ENCODE data around the gene TRMT2A.
A peak's percentile ranks its signal among the peaks of the same experiment; 100 is the strongest.

DNA sequence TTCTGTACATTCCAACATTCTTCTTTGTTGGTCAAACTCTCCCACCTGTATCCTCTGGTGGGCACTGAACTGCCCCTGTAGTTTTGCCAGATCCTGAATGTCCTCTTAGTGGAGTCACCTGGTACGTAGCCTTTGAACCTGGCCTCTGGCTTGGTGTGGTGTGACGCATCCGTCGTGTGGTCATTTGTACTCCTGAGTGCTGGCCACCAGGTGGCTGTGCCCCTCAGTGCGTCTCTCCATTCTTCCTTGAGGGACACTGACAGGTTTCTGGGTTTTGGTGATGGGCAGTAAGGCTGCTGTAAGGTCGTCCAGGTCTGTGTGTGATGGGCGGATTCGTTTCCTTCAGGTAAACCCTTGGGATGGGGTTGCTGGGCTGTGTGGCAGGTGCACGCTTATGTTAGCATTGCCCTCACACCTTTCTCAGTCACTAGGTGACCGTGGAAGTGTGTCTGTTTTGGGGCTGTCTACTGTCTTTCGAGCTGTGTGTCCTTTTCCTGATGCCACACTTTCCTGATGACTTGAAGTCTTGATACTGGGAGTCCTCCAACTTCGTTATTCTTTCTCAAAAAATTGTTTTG, 14.7 kb downstream of the TRMT2A start:
- TF ChIP-seq, protein P1, sequence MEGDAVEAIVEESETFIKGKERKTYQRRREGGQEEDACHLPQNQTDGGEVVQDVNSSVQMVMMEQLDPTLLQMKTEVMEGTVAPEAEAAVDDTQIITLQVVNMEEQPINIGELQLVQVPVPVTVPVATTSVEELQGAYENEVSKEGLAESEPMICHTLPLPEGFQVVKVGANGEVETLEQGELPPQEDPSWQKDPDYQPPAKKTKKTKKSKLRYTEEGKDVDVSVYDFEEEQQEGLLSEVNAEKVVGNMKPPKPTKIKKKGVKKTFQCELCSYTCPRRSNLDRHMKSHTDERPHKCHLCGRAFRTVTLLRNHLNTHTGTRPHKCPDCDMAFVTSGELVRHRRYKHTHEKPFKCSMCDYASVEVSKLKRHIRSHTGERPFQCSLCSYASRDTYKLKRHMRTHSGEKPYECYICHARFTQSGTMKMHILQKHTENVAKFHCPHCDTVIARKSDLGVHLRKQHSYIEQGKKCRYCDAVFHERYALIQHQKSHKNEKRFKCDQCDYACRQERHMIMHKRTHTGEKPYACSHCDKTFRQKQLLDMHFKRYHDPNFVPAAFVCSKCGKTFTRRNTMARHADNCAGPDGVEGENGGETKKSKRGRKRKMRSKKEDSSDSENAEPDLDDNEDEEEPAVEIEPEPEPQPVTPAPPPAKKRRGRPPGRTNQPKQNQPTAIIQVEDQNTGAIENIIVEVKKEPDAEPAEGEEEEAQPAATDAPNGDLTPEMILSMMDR (tag by site-specific recombination; IDR thresholded peaks at IDR 0.05): peak; percentile 27; the same call in 1 of the 2 replicates
- TF ChIP-seq ZBTB1 (tag by site-specific recombination; IDR thresholded peaks at IDR 0.05) (no peak), ZNF555 (tag by site-specific recombination; conservative IDR thresholded peaks at IDR 0.05) (no peak), ZNF707 (tag by site-specific recombination; IDR thresholded peaks at IDR 0.05) (no peak), ZNF214 (tag by site-specific recombination; IDR thresholded peaks at IDR 0.05; ENCODE audit: borderline replicate concordance) (no peak), ZNF274 (IDR thresholded peaks at IDR 0.05; ENCODE audit: low read length) (no peak), ZNF274 (tag by site-specific recombination; IDR thresholded peaks at IDR 0.05; ENCODE audit: borderline replicate concordance) (no peak), ZNF654 (tag by site-specific recombination; IDR thresholded peaks at IDR 0.05; ENCODE audit: low read depth) (no peak), ZNF292 (tag by site-specific recombination; IDR thresholded peaks at IDR 0.05; ENCODE audit: borderline replicate concordance, low read depth) (no peak), ZNF174 (tag by site-specific recombination; IDR thresholded peaks at IDR 0.05) (no peak)
- TF ChIP-seq, protein P2, sequence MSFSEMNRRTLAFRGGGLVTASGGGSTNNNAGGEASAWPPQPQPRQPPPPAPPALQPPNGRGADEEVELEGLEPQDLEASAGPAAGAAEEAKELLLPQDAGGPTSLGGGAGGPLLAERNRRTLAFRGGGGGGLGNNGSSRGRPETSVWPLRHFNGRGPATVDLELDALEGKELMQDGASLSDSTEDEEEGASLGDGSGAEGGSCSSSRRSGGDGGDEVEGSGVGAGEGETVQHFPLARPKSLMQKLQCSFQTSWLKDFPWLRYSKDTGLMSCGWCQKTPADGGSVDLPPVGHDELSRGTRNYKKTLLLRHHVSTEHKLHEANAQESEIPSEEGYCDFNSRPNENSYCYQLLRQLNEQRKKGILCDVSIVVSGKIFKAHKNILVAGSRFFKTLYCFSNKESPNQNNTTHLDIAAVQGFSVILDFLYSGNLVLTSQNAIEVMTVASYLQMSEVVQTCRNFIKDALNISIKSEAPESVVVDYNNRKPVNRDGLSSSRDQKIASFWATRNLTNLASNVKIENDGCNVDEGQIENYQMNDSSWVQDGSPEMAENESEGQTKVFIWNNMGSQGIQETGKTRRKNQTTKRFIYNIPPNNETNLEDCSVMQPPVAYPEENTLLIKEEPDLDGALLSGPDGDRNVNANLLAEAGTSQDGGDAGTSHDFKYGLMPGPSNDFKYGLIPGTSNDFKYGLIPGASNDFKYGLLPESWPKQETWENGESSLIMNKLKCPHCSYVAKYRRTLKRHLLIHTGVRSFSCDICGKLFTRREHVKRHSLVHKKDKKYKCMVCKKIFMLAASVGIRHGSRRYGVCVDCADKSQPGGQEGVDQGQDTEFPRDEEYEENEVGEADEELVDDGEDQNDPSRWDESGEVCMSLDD (tag by site-specific recombination; IDR thresholded peaks at IDR 0.05): no peak
- TF ChIP-seq, protein P3, sequence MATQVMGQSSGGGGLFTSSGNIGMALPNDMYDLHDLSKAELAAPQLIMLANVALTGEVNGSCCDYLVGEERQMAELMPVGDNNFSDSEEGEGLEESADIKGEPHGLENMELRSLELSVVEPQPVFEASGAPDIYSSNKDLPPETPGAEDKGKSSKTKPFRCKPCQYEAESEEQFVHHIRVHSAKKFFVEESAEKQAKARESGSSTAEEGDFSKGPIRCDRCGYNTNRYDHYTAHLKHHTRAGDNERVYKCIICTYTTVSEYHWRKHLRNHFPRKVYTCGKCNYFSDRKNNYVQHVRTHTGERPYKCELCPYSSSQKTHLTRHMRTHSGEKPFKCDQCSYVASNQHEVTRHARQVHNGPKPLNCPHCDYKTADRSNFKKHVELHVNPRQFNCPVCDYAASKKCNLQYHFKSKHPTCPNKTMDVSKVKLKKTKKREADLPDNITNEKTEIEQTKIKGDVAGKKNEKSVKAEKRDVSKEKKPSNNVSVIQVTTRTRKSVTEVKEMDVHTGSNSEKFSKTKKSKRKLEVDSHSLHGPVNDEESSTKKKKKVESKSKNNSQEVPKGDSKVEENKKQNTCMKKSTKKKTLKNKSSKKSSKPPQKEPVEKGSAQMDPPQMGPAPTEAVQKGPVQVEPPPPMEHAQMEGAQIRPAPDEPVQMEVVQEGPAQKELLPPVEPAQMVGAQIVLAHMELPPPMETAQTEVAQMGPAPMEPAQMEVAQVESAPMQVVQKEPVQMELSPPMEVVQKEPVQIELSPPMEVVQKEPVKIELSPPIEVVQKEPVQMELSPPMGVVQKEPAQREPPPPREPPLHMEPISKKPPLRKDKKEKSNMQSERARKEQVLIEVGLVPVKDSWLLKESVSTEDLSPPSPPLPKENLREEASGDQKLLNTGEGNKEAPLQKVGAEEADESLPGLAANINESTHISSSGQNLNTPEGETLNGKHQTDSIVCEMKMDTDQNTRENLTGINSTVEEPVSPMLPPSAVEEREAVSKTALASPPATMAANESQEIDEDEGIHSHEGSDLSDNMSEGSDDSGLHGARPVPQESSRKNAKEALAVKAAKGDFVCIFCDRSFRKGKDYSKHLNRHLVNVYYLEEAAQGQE (tag by site-specific recombination; IDR thresholded peaks at IDR 0.05): no peak
- TF ChIP-seq, protein P4, sequence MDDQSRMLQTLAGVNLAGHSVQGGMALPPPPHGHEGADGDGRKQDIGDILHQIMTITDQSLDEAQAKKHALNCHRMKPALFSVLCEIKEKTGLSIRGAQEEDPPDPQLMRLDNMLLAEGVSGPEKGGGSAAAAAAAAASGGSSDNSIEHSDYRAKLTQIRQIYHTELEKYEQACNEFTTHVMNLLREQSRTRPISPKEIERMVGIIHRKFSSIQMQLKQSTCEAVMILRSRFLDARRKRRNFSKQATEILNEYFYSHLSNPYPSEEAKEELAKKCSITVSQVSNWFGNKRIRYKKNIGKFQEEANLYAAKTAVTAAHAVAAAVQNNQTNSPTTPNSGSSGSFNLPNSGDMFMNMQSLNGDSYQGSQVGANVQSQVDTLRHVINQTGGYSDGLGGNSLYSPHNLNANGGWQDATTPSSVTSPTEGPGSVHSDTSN (CRISPR knock-in tag; IDR thresholded peaks at IDR 0.05): no peak
- TF ChIP-seq, protein P5, sequence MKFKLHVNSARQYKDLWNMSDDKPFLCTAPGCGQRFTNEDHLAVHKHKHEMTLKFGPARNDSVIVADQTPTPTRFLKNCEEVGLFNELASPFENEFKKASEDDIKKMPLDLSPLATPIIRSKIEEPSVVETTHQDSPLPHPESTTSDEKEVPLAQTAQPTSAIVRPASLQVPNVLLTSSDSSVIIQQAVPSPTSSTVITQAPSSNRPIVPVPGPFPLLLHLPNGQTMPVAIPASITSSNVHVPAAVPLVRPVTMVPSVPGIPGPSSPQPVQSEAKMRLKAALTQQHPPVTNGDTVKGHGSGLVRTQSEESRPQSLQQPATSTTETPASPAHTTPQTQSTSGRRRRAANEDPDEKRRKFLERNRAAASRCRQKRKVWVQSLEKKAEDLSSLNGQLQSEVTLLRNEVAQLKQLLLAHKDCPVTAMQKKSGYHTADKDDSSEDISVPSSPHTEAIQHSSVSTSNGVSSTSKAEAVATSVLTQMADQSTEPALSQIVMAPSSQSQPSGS (tag by site-specific recombination; IDR thresholded peaks at IDR 0.05; ENCODE audit: low read depth): no peak

Data from HEK293 (cell line).